ENCODE results near the gene PSME4.
A peak's percentile ranks its signal among the peaks of the same experiment; 100 is the strongest.
"Not testable (repeated sequence)": the region's sequence is repeated elsewhere in the genome, so short reads cannot be mapped to it uniquely, and the experiment has no call there.

GRCh38 chr2:53823639-53824038 lies 147.2 kb downstream of the PSME4 start:
- peak; percentile 11 to 33 (median 14) for TF ChIP-seq CTCF (IDR thresholded peaks at IDR 0.05)
- not testable (repeated sequence) for TF ChIP-seq POLR2A (IDR thresholded peaks at IDR 0.05)
